Type B pancreatic cell (in vitro differentiated cells): Measurements from ENCODE around the gene P2RY11. TPM values are rescaled to one million over a fixed set of nuclear protein-coding genes. Genes with fewer than 3 reads are reported as not detected.

Source experiments
- DNase-seq: peaks from one replicate; pipeline ENCODE4 v3.0.0; 2021; ENCODE audit warnings: mixed read lengths; ENCODE audit not compliant: unreplicated experiment; ENCODE audit errors: extremely low spot score
- H3K27ac Mint-ChIP-seq: 2 replicates; pipeline ENCODE4 v1.8.0; 2021; ENCODE audit warnings: mild to moderate bottlenecking, mixed read lengths
- H3K27me3 Mint-ChIP-seq: 2 replicates; pipeline ENCODE4 v1.8.0; 2021; ENCODE audit warnings: mixed read lengths
- H3K36me3 Mint-ChIP-seq: 2 replicates; pipeline ENCODE4 v1.8.0; 2021; ENCODE audit warnings: mixed read lengths
- H3K4me1 Mint-ChIP-seq: one replicate; pipeline ENCODE4 v1.8.0; 2021; ENCODE audit warnings: mixed read lengths; ENCODE audit not compliant: unreplicated experiment
- H3K4me3 Mint-ChIP-seq: 2 replicates; pipeline ENCODE4 v1.8.0; 2021; ENCODE audit warnings: mild to moderate bottlenecking, mixed read lengths
- H3K9me3 Mint-ChIP-seq: 2 replicates; pipeline ENCODE4 v1.8.0; 2021; ENCODE audit warnings: mixed read lengths
- CTCF ChIP-seq: fragments of 200-600 bp; sonication (generic); conservative IDR thresholded peaks from 2 replicates; pipeline ENCODE4 v1.5.0; 2021; ENCODE audit warnings: antibody characterized with exemption, mild to moderate bottlenecking
- total RNA-seq: library from RNA; stranded (reverse); gene quantifications from 2 replicates; pipeline ENCODE4 v1.2.1, GENCODE V29; 2021; ENCODE audit warnings: low replicate concordance

Gene P2RY11
- total RNA-seq, 1 donor from 2014 or later, result 26.0 TPM

GRCh38 chr19:10091370-10091687, 20.2 kb upstream of the P2RY11 start:
- DNase-seq, result no peak
- Mint-ChIP-seq H3K36me3 (peaks cover 5% of the 10 kb centered on the region), H3K9me3 (no peaks in the 10 kb centered on the region), H3K27me3 (peaks cover 11% of the 10 kb centered on the region), H3K4me3 (no peak overlapping the region), H3K4me1 (no peaks in the 10 kb centered on the region), H3K27ac (no peak overlapping the region)
- TF ChIP-seq CTCF, result no peak

- DNase-seq, result no peak
- Mint-ChIP-seq H3K27ac (no peak overlapping the region), H3K36me3 (peaks cover 5% of the 10 kb centered on the region), H3K4me1 (no peaks in the 10 kb centered on the region), H3K27me3 (peaks cover 11% of the 10 kb centered on the region), H3K9me3 (no peaks in the 10 kb centered on the region), H3K4me3 (no peak overlapping the region)
- TF ChIP-seq CTCF, result no peak
These were observed 19.4 kb upstream of the P2RY11 start for GRCh38 chr19:10091895-10092641.

GRCh38 chr19:10092648-10093294, 18.7 kb upstream of the P2RY11 start:
- Mint-ChIP-seq H3K9me3 (no peaks in the 10 kb centered on the region), H3K36me3 (peaks cover 5% of the 10 kb centered on the region), H3K27ac (no peak overlapping the region), H3K27me3 (peaks cover 11% of the 10 kb centered on the region), H3K4me1 (no peaks in the 10 kb centered on the region), H3K4me3 (no peak overlapping the region)
- no peak for TF ChIP-seq CTCF
- no peak for DNase-seq

GRCh38 chr19:10093295-10094186, 18.0 kb upstream of the P2RY11 start:
- H3K9me3 Mint-ChIP-seq, result no peaks in the 10 kb centered on the region
- H3K27me3 Mint-ChIP-seq, result peaks cover 11% of the 10 kb centered on the region
- no peak overlapping the region for H3K4me3 Mint-ChIP-seq
- no peak for TF ChIP-seq CTCF
- H3K36me3 Mint-ChIP-seq, result peaks cover 5% of the 10 kb centered on the region
- no peaks in the 10 kb centered on the region for H3K4me1 Mint-ChIP-seq
- H3K27ac Mint-ChIP-seq, result no peak overlapping the region
- no peak for DNase-seq

- no peak overlapping the region for H3K27ac Mint-ChIP-seq
- peaks cover 4% of the 10 kb centered on the region for H3K4me1 Mint-ChIP-seq
These were observed 15.9 kb upstream of the P2RY11 start for GRCh38 chr19:10095622-10095947.

More at GRCh38 chr19:10095622-10095947, 15.9 kb upstream of the P2RY11 start:
- H3K36me3 Mint-ChIP-seq, result peaks cover 5% of the 10 kb centered on the region
- no peak for TF ChIP-seq CTCF
- no peak for DNase-seq
- H3K27me3 Mint-ChIP-seq, result peaks cover 19% of the 10 kb centered on the region
- no peaks in the 10 kb centered on the region for H3K9me3 Mint-ChIP-seq
- peak overlapping the region; percentile 60 for H3K4me3 Mint-ChIP-seq
